ENCODE measurements around the gene STK38. TPM values are rescaled to one million over a fixed set of nuclear protein-coding genes. Genes with fewer than 3 reads are reported as not detected.
A peak's percentile ranks its signal among the peaks of the same experiment; 100 is the strongest.

STK38 gene
- total and polyA plus RNA-seq, 2 of the 13 experiments (the other 11 are each of a cell fraction or from before 2014, with no cell fraction given) = 10.3 to 20.7 TPM

DNA sequence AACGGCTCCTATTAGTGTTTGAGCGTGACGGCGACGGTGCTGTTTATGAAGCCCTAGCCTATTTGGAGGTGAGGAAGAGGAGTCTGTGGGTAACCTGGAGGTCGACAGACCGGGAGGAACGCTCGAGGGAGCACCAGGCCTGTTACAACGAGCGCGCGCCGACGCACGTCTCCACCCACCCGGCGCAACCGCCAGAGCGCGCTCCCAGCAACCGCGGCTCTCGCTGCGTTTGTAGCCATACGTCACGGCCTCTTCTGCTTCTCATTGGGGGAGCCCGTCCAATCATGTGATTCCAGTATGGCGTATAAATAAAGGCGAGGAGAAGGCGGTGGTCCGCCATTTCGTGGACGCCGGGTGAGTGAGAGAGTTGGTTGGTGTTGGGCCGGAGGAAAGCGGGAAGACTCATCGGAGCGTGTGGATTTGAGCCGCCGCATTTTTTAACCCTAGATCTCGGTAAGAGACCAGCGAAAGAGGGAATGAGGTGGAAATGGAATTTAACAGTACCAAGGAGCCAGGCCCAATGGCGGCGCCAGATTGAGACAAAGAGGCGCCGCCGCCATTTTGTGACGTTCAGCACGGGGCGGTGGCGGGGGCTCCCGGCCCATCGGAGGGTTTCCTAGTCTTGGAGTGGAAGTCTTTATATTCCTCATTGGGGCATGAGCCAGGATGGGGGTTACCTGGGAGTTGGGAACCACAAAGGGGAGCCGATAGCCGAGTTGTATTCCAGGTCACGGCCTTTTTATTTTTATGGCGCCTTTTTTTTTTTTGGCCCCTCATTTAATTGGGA lies 46.9 kb upstream of the STK38 start, which contains the start of gene SRSF3 (continued):
- TF ChIP-seq NR2C2 (CRISPR knock-in tag; IDR thresholded peaks at IDR 0.05; ENCODE audit: borderline replicate concordance) (peak; percentile 78), REXO4 (CRISPR knock-in tag; IDR thresholded peaks at IDR 0.05; ENCODE audit: borderline replicate concordance) (peak; percentile 13; the same call in 1 of the 2 replicates), ZNF614 (CRISPR knock-in tag; IDR thresholded peaks at IDR 0.05; ENCODE audit: borderline replicate concordance) (peak; percentile 92; the same call in 1 of the 2 replicates), ZNF441 (CRISPR knock-in tag; IDR thresholded peaks at IDR 0.05; ENCODE audit: borderline replicate concordance) (peak; percentile 65; the same call in 1 of the 2 replicates), NFIB (CRISPR knock-in tag; IDR thresholded peaks at IDR 0.05; ENCODE audit: borderline replicate concordance) (no peak), HOXA5 (CRISPR knock-in tag; IDR thresholded peaks at IDR 0.05) (peak; percentile 96; the same call in 1 of the 2 replicates), ZNF501 (CRISPR knock-in tag; IDR thresholded peaks at IDR 0.05) (peak; percentile 95), NONO (IDR thresholded peaks at IDR 0.05) (0 out of 2 replicates have a peak, but pooled peaks have one; percentile 73), NONO (CRISPR knock-in tag; conservative IDR thresholded peaks at IDR 0.05) (peak; percentile 76; the same call in 1 of the 2 replicates), ZNF234 (CRISPR knock-in tag; conservative IDR thresholded peaks at IDR 0.05) (0 out of 2 replicates have a peak, but pooled peaks have one; percentile 81), ZNF605 (CRISPR knock-in tag; IDR thresholded peaks at IDR 0.05) (peak; percentile 96), ZNF878 (CRISPR knock-in tag; IDR thresholded peaks at IDR 0.05) (peak; percentile 94), KDM5B (CRISPR knock-in tag; IDR thresholded peaks at IDR 0.05; ENCODE audit: borderline replicate concordance) (peak; percentile 85), ZNF180 (CRISPR knock-in tag; IDR thresholded peaks at IDR 0.05; ENCODE audit: borderline replicate concordance, low read depth) (no peak), NBN (conservative IDR thresholded peaks at IDR 0.05) (0 out of 2 replicates have a peak, but pooled peaks have one; percentile 77), KDM6A (CRISPR knock-in tag; IDR thresholded peaks at IDR 0.05; ENCODE audit: low read depth) (0 out of 2 replicates have a peak, but pooled peaks have one; percentile 26)
- TF ChIP-seq, protein P1, sequence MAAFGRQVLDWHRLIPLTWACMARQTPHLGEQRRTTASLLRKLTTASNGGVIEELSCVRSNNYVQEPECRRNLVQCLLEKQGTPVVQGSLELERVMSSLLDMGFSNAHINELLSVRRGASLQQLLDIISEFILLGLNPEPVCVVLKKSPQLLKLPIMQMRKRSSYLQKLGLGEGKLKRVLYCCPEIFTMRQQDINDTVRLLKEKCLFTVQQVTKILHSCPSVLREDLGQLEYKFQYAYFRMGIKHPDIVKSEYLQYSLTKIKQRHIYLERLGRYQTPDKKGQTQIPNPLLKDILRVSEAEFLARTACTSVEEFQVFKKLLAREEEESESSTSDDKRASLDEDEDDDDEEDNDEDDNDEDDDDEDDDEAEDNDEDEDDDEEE (CRISPR knock-in tag; IDR thresholded peaks at IDR 0.05) = no peak; the same call in 1 of the 2 replicates
- TF ChIP-seq, protein P2, sequence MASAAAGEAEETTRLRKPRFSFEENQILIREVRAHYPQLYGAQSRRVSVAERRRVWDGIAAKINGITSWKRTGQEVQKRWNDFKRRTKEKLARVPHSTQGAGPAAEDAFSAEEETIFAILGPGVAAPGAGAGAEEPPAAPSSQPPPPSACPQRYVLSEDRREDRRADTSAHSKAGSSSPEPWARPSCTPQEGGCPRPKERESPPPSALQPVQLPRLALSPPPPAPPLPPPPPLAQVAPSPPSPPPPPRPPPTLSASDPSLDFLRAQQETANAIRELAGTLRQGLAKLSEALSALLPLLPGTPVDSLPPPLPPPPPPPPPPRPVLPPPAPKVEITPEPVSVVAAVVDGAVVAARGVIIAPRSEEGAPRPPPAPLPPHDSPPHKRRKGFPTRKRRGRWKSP (CRISPR knock-in tag; IDR thresholded peaks at IDR 0.05) = peak; percentile 99
- TF ChIP-seq, protein P3, sequence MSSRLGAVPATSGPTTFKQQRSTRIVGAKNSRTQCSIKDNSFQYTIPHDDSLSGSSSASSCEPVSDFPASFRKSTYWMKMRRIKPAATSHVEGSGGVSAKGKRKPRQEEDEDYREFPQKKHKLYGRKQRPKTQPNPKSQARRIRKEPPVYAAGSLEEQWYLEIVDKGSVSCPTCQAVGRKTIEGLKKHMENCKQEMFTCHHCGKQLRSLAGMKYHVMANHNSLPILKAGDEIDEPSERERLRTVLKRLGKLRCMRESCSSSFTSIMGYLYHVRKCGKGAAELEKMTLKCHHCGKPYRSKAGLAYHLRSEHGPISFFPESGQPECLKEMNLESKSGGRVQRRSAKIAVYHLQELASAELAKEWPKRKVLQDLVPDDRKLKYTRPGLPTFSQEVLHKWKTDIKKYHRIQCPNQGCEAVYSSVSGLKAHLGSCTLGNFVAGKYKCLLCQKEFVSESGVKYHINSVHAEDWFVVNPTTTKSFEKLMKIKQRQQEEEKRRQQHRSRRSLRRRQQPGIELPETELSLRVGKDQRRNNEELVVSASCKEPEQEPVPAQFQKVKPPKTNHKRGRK (CRISPR knock-in tag; IDR thresholded peaks at IDR 0.05) = no peak
- TF ChIP-seq, protein P4, sequence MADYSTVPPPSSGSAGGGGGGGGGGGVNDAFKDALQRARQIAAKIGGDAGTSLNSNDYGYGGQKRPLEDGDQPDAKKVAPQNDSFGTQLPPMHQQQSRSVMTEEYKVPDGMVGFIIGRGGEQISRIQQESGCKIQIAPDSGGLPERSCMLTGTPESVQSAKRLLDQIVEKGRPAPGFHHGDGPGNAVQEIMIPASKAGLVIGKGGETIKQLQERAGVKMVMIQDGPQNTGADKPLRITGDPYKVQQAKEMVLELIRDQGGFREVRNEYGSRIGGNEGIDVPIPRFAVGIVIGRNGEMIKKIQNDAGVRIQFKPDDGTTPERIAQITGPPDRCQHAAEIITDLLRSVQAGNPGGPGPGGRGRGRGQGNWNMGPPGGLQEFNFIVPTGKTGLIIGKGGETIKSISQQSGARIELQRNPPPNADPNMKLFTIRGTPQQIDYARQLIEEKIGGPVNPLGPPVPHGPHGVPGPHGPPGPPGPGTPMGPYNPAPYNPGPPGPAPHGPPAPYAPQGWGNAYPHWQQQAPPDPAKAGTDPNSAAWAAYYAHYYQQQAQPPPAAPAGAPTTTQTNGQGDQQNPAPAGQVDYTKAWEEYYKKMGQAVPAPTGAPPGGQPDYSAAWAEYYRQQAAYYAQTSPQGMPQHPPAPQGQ (CRISPR knock-in tag; IDR thresholded peaks at IDR 0.05; ENCODE audit: borderline replicate concordance) = no peak
- TF ChIP-seq, protein P5, sequence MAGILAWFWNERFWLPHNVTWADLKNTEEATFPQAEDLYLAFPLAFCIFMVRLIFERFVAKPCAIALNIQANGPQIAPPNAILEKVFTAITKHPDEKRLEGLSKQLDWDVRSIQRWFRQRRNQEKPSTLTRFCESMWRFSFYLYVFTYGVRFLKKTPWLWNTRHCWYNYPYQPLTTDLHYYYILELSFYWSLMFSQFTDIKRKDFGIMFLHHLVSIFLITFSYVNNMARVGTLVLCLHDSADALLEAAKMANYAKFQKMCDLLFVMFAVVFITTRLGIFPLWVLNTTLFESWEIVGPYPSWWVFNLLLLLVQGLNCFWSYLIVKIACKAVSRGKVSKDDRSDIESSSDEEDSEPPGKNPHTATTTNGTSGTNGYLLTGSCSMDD (CRISPR knock-in tag; IDR thresholded peaks at IDR 0.05) = no peak
